ENCODE measurements around the gene DMC1.

DNA sequence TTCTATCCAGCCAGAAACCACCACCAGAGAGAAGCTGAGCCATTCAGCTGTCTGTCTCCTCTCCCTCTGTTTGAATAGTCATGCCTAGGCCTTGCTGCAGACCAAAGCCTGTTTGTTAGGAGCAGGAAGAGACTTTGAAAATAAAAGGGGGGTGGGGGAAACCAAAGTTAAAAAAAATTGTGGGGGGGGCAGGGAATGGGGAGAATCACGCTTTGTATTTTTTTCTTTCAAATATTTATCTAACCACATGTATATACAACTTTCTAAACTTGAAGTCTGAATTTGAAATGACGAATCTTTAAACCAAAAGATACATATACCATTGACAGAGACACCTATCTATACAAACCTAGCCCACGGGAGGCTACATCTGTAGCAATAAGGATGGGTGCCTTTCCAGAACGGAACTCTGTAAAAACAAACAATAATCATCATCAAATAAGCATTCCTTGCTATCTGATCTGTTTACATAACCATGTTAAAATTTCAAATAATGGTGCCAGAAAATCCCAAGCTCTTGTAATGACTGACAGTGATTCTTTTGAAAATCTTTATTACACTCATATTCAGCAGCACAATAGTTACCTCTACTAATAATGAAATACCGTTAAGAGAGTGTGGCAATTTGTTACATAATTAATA, 78.2 kb downstream of the DMC1 start:
- TF ChIP-seq, protein P1, sequence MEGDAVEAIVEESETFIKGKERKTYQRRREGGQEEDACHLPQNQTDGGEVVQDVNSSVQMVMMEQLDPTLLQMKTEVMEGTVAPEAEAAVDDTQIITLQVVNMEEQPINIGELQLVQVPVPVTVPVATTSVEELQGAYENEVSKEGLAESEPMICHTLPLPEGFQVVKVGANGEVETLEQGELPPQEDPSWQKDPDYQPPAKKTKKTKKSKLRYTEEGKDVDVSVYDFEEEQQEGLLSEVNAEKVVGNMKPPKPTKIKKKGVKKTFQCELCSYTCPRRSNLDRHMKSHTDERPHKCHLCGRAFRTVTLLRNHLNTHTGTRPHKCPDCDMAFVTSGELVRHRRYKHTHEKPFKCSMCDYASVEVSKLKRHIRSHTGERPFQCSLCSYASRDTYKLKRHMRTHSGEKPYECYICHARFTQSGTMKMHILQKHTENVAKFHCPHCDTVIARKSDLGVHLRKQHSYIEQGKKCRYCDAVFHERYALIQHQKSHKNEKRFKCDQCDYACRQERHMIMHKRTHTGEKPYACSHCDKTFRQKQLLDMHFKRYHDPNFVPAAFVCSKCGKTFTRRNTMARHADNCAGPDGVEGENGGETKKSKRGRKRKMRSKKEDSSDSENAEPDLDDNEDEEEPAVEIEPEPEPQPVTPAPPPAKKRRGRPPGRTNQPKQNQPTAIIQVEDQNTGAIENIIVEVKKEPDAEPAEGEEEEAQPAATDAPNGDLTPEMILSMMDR (IDR thresholded peaks at IDR 0.05; ENCODE audit: low read depth, low read length) = no peak
- TF ChIP-seq EZH2phosphoT487 (IDR thresholded peaks at IDR 0.05; ENCODE audit: low read depth) = no peak
